GM18511 (cell line): ENCODE data around the gene TDRD7.

ENCODE experiments used
- ATAC-seq: cut with Tn5 transposase; IDR thresholded peaks from one replicate; pipeline ENCODE4 v1.9.1; 2021; ENCODE audit warnings: mild to moderate bottlenecking, moderate library complexity; ENCODE audit not compliant: unreplicated experiment

Gene TDRD7

DNA sequence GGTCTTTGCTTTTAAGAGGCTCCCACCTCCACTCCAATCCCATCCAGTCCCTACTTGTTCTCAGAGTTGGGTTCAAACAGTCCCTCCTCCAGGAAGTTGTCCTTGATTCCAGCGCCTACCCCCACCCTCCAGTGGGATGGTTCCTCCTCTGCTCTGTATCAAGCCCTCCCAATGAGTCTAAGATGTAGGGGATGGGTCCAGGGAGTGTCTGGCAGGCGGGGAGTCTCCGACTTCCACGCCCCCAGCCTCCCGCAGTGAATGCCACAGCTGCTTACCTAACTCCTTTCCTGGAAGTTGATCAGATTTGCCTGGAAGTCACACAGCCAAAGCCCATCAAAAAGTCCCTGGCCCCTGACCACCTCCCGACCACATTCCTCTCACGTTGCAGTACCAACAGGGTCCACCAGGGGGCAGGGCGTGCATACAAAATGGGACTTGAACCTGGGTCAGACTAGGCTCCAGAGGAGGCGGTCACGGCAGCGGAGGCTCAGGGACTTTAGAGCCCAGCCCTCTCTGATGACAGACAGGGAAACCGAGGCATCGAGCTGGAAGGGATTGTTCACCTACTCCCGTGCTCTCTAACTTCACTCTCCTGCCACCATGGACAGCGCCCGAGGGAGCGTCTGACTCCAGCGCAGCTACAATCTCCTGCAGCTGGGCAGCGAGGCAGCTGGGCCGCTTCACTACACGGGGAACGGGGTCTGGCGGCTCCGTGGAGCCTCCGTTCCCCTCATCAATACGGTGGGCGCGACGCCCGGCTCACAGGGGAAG lies 25.0 kb upstream of the TDRD7 start:
- no peak for ATAC-seq

DNA sequence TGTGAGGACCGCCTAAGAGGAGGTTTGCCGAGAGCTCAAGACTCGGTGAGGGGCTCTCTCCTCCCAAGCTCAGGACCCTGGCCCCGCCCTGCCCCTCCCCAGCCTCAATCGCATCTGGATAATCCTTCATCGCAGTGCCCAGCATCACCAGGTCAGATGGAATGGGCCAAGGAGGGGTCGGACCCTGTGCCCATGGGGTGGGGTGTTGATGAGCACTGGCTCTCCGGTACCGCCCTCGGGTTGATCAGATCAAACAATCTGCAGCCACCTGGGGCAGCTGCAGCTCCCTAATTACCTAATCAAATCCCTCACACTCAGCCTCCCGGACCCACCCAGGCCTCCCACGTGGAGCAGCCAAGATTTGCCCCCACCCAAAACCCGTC lies 24.4 kb upstream of the TDRD7 start:
- no peak for ATAC-seq

GRCh38 chr9:97387936-97388684 lies 23.8 kb upstream of the TDRD7 start:
- ATAC-seq: no peak

DNA sequence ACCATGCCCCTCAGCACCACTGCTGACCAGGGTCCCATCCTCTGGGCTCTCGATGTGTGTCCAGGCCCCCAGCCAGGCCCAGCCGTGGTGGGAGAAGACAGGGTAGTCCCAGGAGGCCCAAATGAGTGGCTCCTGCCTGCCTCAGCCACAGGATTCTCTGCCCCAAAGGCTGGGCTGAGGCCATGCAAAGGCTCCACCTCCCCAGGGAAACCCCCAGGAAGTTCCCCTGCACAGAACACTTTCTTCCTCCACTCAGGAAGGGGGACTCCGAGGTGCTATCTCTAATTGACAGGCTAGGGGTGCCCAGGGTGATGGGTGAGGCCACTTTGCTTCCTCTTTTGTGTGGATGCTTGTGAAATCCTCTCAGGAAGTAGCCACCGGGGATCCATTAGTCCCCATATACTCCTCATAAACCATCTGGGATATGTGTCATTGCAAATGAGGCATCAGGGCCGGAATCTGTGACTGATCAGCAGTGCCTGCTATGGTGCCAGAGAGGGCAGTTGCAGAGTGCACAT lies 23.1 kb upstream of the TDRD7 start:
- ATAC-seq: peak; percentile 90

DNA sequence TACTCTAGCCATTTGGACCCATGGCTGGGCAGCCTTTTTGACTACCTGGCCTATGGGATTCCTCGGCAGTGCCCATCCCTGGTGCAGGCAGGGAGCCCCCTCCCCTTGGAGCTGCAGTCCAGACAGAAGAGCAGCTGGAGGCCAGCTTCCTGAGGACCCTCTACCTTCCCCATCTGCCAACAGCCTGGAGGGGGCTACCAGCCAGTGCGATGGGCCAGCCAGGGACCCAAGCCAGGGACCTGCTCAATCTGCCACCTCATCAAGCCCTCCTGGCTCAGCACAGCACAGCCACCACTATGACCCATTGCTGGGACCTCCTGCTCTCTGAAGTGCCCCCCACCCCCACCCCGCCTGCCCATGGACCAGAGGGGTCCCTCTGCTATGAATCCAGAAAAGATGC lies 22.6 kb upstream of the TDRD7 start:
- no peak for ATAC-seq

- ATAC-seq: no peak
These were observed 21.0 kb upstream of the TDRD7 start for GRCh38 chr9:97390791-97391406.

GRCh38 chr9:97394881-97395280 lies 17.0 kb upstream of the TDRD7 start:
- ATAC-seq: no peak

GRCh38 chr9:97395745-97396144 lies 16.2 kb upstream of the TDRD7 start:
- no peak for ATAC-seq

GRCh38 chr9:97396256-97396655 lies 15.6 kb upstream of the TDRD7 start:
- no peak for ATAC-seq

DNA sequence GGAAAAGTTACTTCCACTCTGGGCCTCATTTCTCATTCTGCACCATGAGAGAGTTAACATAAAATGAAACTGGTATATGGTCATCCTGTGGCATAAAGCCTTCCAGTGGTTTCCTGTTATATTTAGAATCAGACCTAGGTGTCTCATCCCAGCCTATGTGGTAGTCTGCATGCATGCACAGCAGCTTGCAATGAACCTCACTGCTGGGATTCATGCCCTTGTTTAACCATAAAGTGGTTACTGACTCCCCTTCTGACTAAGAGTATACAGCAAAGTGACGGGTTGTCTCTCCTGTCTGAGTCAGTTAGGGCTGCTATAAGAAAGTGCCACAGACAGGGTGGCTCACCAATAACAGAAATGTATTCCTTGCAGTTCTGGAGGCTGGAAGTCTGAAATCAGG lies 14.7 kb upstream of the TDRD7 start:
- peak; percentile 70 for ATAC-seq

DNA sequence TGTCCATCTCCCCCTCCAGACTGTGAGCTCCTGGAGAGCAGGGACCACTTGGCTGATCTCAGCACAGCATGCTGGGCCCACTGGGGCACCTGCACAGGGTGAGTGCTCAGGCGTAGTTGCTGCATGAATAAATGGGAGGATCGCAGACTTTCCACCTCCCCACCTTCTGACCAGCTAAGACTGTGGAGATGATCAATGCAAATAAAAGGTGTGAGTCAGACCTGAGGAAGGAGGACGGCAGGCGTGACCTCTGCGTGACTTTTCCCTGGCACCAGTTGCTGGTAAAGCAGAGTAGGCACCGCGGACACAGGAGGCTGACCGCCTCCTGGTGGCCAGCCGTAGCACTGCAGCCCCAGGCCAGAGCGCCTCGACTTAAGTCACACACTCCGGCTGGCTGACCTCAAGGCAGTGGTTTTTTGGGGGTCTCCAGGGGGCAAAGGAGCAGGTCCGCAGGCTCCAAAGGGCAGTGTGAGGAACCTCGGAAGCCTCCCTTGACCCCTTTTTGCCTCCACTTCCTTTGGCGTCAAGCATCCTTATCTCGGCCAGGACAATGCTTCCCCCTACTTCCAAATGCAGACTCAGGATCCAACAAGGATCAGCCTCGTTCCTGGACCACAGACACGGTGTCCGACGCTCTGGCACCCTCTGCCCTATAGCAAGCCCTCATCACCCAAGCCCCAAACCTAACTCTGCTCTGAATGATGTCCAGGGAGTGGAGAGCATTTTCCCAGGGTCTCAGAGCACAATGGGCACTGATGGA lies 12.7 kb upstream of the TDRD7 start:
- peak; percentile 77 for ATAC-seq

DNA sequence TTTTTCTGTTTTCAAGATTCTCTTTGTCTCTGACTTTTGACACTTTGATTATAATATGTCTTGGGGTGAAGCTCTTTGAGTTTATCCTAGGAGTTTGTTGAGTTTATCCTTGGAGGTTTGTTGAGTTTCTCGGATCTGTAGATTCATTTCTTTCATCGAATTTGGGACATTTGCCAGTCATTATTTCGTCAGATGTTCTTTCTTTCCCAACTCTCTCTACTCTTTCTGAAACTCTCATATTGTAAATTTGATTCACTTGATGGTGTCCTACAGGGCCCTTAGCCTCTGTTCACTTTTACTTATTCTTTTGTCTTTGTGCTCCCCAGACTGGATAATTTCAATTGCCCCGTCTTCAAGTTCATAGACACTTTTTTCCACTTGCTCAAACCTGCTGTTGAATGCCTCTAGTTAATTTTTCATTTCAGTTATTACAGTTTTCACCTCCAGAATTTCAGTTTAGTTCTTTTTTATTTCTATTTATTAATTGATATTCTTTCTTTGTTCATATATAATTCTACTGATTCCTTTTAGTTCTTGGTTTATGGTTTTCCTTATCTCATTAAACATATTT lies 8.1 kb upstream of the TDRD7 start:
- no peak for ATAC-seq

GRCh38 chr9:97405551-97405950 lies 6.3 kb upstream of the TDRD7 start:
- ATAC-seq: no peak

DNA sequence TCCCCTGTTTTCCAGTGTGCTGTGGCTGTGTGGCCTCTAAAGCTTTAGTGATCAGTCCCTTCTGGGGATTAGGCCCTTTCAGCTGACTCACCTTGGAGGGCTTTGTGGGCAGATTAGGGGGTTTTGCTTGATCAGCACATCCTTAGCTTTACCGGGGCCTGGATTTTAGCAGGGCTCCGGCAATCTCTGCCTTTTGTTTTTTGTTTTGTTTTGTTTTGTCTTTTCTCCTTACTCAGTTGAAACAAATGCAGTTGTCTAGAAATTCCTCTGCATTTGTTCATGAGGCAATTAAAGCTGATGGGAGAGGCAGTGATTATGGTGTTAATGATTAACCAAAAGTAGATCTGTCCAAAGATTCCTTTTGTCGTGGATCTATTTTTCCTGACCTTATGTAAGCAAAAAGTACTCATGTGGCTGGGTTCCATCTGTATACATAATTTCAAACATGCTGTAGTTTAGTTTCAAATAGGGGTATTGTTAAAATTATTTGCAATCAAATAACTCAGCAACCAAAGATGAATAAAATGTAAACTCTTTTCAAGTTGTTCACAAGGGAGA lies 5.2 kb upstream of the TDRD7 start:
- no peak for ATAC-seq

DNA sequence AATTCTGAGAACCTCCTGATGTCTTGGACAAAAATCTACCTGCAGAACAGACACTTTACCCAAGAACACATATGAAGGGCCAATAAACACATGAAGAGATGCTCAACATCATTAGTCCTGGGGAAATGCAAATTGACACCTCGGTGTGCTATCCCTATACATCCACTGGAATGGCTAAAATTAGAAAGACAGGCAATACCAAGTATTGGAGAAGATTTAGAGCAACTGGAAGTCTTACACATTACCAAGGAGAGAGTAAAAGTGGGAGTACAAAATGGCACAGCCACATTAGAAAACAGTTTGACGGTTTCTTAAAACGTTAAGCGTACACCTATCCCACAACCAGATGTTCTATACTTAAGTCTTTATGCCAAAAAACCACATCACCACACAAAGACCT lies 3.3 kb upstream of the TDRD7 start:
- no peak for ATAC-seq

GRCh38 chr9:97411440-97411788 lies 482 bp upstream of the TDRD7 start:
- ATAC-seq: peak; percentile 5

GRCh38 chr9:97412626-97413385 lies 910 bp downstream of the TDRD7 start:
- peak; percentile 38 for ATAC-seq

DNA sequence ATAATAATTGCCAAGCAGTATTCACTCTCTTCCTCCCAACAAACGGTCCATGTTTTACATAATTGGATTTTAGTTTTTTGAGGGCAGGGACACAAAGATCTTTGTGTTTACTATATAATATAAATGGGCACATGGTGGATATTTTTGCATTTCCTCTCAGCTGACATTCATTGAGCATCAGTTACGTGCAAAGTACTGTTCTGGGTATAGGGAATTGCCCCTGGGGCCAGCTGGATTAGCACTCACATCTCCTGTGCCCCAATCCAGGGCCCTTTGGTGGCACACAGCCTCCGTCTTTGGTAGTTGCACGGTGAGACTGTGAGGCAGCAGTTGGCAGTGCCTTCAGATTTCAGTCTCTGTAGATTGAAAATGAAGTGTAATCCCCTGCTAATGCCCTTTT lies 1.6 kb downstream of the TDRD7 start:
- ATAC-seq: no peak

GRCh38 chr9:97415146-97415545 lies 3.2 kb downstream of the TDRD7 start:
- no peak for ATAC-seq

DNA sequence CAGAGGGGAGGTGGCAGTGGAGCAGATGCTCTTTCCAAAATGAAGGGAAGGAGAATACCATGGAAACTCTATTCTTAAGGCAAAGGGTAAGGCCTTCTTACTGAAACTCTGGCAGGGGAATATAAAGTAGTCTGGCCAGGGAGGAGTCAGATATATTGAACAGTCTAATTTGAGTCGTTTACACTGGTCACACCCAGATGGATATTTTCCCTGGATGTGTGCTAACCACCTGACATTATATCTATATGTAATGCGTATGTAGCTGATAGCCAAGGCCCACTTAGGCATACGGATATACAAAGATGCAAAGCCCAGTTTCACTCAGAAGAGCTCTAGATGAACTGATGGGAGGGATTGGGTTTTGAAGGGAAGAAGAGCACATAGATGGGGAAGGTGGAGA lies 7.0 kb downstream of the TDRD7 start:
- ATAC-seq: no peak
